Heart right ventricle (tissue), 16 donors: Measurements from ENCODE around the gene AKAIN1. TPM values are rescaled to one million over a fixed set of nuclear protein-coding genes. Genes with fewer than 3 reads are reported as not detected.

Source experiments
- ATAC-seq, 8 donors: fragments of 200-7000 bp; cut with Tn5 transposase; one replicate each; pipeline ENCODE4 v1.9.1; 2020; ENCODE audit warnings: mild to moderate bottlenecking in 8 of 8, moderate library complexity in 8 of 8, moderate number of reproducible peaks in 1 of 8
- DNase-seq, 2 donors: peaks; one replicate each; pipeline ENCODE4 v3.0.0-alpha.2; 2020
- H3K27ac ChIP-seq, 10 donors: fragments of 200-600 bp; sonication (generic) in 2 of 10; one replicate each; pipeline versions ENCODE4 v1.5.0 to v1.8.0; 2020 to 2022; ENCODE audit warnings: mild to moderate bottlenecking in 3 of 10
- H3K27me3 ChIP-seq, 7 donors: fragments of 200-600 bp; one replicate each; pipeline ENCODE4 v1.8.0; 2021 to 2022; ENCODE audit warnings: mild to moderate bottlenecking in 2 of 7
- H3K36me3 ChIP-seq, 9 donors: fragments of 200-600 bp; sonication (generic) in 1 of 9; one replicate each; pipeline versions ENCODE4 v1.5.0 to v1.8.0; 2020 to 2022; ENCODE audit warnings: mild to moderate bottlenecking in 2 of 9
- H3K4me1 ChIP-seq, 9 donors: fragments of 200-600 bp; sonication (generic) in 1 of 9; one replicate each; pipeline versions ENCODE4 v1.5.0 to v1.8.0; 2020 to 2022; ENCODE audit warnings: mild to moderate bottlenecking in 4 of 9
- H3K4me3 ChIP-seq, 10 donors: fragments of 200-600 bp; sonication (generic) in 2 of 10; one replicate each; pipeline versions ENCODE4 v1.5.0 to v1.8.0; 2020 to 2022; ENCODE audit warnings: mild to moderate bottlenecking in 7 of 10, moderate library complexity in 2 of 10
- H3K9me3 ChIP-seq, 11 donors: fragments of 200-600 bp in 10 of 11; sonication (generic) in 2 of 11; one replicate each; pipeline versions ENCODE4 v1.5.0 to v1.8.0; 2013 to 2022; ENCODE audit warnings: mild to moderate bottlenecking in 2 of 11, control low read depth in 1 of 11, moderate library complexity in 1 of 11
- CTCF ChIP-seq, 9 donors: fragments of 200-600 bp; sonication (generic) in 2 of 9; IDR thresholded peaks; one replicate each; pipeline versions ENCODE4 v1.5.0 to v1.8.0; 2021 to 2022; ENCODE audit warnings: antibody characterized with exemption in 9 of 9, mild to moderate bottlenecking in 5 of 9, moderate library complexity in 1 of 9
- WGBS, 2 donors: extraction: QIAGEN DNeasy Blood & Tissue Kit; methylation state at CpG; one replicate each; pipeline ENCODE4 v1.1.7; 2013; ENCODE audit warnings: inconsistent platforms in 1 of 2; 5-methylcytosine and 5-hydroxymethylcytosine counted together
- intact Hi-C, 10 donors: fragments of 100-400 bp; cut with DNase I; formaldehyde crosslinking; loops; one replicate each; pipeline versions ENCODE4 v1.11.1 to v1.14.2; 2022
- polyA plus RNA-seq, 2 donors: library from polyadenylated mRNA; stranded (reverse); fragments of 200-250 nt; gene quantifications; one replicate each; pipeline ENCODE4 v1.2.3, GENCODE V29; 2013
- total RNA-seq, 10 donors: library from RNA; stranded (reverse); fragmentation: NEBNext Ultra II Directional in 3 of 10; extraction: Animal tissue kit (Norgen Biotek cat#: 25700) in 3 of 10; gene quantifications; one replicate each; pipeline versions ENCODE4 v1.2.1 to v1.2.4, GENCODE V29; 2021 to 2023
- donor health status: Arrhythmogenic right ventricular cardiomyopathy.
- donor health status: ischemic (EF 13 %, LVEDD 7.1; RV severe dilation, severe dysfunction).
- donor health status: healthy with polysubstance abuse.
- donor health status: DM: no; HTN: yes; CAD: no.
- donor health status: DM: no; HTN: no; CAD: no.
- donor health status: ischemic (EF 25% LVEDD 6.9; RV normal size, moderate dysfunction).
- donor health status: ischemic (EF 25% LVEDD 5.7; RV mildly dilated, moderate dysfunction).
- donor health status: healthy.
- donor health status: DM: yes; HTN: yes; CAD: no.
- donor health status: Ischemic cardiomyopathy.
- donor health status: ischemic (EF 35%, LVEDD 5.7; RV mildly dilated, moderate dysfunction).
- donor health status: nonischemic (EF 11% LVEDD 7.7; RV severe dilation, severe dysfunction).
- donor health status: DM: yes; HTN: yes; CAD: no.
- donor health status: PGD.
- donor health status: ischemic (EF 29% LVEDD 5.4; RV normal size, mild dysfunction).
- donor health status: nonischemic (EF 23%, LVEDD 6.1; RV moderate dilation, normal function).

The AKAIN1 gene
- total and polyA plus RNA-seq, 12 donors, result not detected

GRCh38 chr18:5155907-5156287, 41.2 kb downstream of the AKAIN1 start:
- WGBS, 2 donors, result 39 to 49% methylated on average over 5 of the region's 5 CpGs
- no peak for TF ChIP-seq CTCF (IDR thresholded peaks at IDR 0.05)
- H3K9me3 ChIP-seq, result no peaks in the 10 kb centered on the region
- H3K36me3 ChIP-seq, result no peaks in the 10 kb centered on the region
- H3K4me1 ChIP-seq, result peaks cover 0 to 22% (median 0%) of the 10 kb centered on the region in 9 donors
- H3K4me3 ChIP-seq, result peak overlapping the region in 2 of 10 donors; percentile 9 to 13
- no peak for DNase-seq
- ATAC-seq, result peak in 5 of 8 donors; percentile 21 to 57 (median 30)
- intact Hi-C loops, result no loop called here
- no peaks in the 10 kb centered on the region for H3K27me3 ChIP-seq
- H3K27ac ChIP-seq, result peak overlapping the region in 6 of 10 donors; percentile 9 to 63 (median 47)

GRCh38 chr18:5155218-5155906, 41.7 kb downstream of the AKAIN1 start:
- no peaks in the 10 kb centered on the region for H3K36me3 ChIP-seq
- peak overlapping the region in 6 of 10 donors; percentile 9 to 63 (median 47) for H3K27ac ChIP-seq
- H3K4me3 ChIP-seq, result peak overlapping the region in 2 of 10 donors; percentile 9 to 13
- TF ChIP-seq CTCF (IDR thresholded peaks at IDR 0.05), result no peak
- H3K9me3 ChIP-seq, result no peaks in the 10 kb centered on the region
- intact Hi-C loops, result no loop called here
- WGBS, 2 donors, result 63 to 69% methylated on average over 17 of the region's 17 CpGs
- H3K4me1 ChIP-seq, result peaks cover 0 to 22% (median 0%) of the 10 kb centered on the region in 9 donors
- DNase-seq (peak in 1 of 2 donors; percentile 8), ATAC-seq (peak in 5 of 8 donors; percentile 26 to 80 (median 50))
- no peaks in the 10 kb centered on the region for H3K27me3 ChIP-seq

- no peak for TF ChIP-seq CTCF (IDR thresholded peaks at IDR 0.05)
- Histone ChIP-seq H3K4me3 (no peak overlapping the region), H3K27me3 (no peaks in the 10 kb centered on the region), H3K9me3 (no peaks in the 10 kb centered on the region), H3K36me3 (no peaks in the 10 kb centered on the region), H3K4me1 (peaks cover 0 to 22% (median 0%) of the 10 kb centered on the region in 9 donors), H3K27ac (no peak overlapping the region)
- intact Hi-C loops, result no loop called here
- WGBS, 2 donors, result 62 to 76% methylated on average over 6 of the region's 6 CpGs
- DNase-seq (no peak), ATAC-seq (no peak)
Observed at GRCh38 chr18:5152343-5153020, 44.6 kb downstream of the AKAIN1 start.

- WGBS, 2 donors, result 93 to 96% methylated on average over 1 of the region's 1 CpG
- no peak for ATAC-seq
- H3K9me3 ChIP-seq, result no peaks in the 10 kb centered on the region
- no peaks in the 10 kb centered on the region for H3K27me3 ChIP-seq
- H3K36me3 ChIP-seq, result no peaks in the 10 kb centered on the region
- no peak for TF ChIP-seq CTCF (IDR thresholded peaks at IDR 0.05)
- no peak for DNase-seq
- H3K27ac ChIP-seq, result no peak overlapping the region
- peaks cover 0 to 12% (median 0%) of the 10 kb centered on the region in 9 donors for H3K4me1 ChIP-seq
- no peak overlapping the region for H3K4me3 ChIP-seq
- intact Hi-C loops, result no loop called here
Observed at GRCh38 chr18:5150894-5151293, 46.2 kb downstream of the AKAIN1 start.
